NB4 (cell line): Measurements from ENCODE around the gene VWA3A.

Source experiments
- DNase-seq: peaks from one replicate; pipeline ENCODE4 v3.0.0; 2010; ENCODE audit warnings: low read depth
- H3K4me3 ChIP-seq: one replicate; pipeline ENCODE4 v1.5.1; 2011; ENCODE audit warnings: mild to moderate bottlenecking, low read depth, low read length, moderate library complexity
- CTCF ChIP-seq: IDR thresholded peaks from one replicate; pipeline ENCODE4 v1.5.1; 2012; ENCODE audit warnings: low read depth, low read length
- MYC ChIP-seq: IDR thresholded peaks from 2 replicates; pipeline ENCODE4 v1.6.1; 2011; ENCODE audit warnings: low read depth, low read length
- POLR2A ChIP-seq: IDR thresholded peaks from 2 replicates; pipeline ENCODE4 v1.6.1; 2011; ENCODE audit warnings: mild to moderate bottlenecking; ENCODE audit not compliant: insufficient read length; ENCODE audit errors: extremely low read depth
- TF ChIP-seq, protein P1 (sequence below): IDR thresholded peaks from 2 replicates; pipeline ENCODE4 v1.6.1; 2011; ENCODE audit warnings: low read depth, low read length

Gene VWA3A

DNA sequence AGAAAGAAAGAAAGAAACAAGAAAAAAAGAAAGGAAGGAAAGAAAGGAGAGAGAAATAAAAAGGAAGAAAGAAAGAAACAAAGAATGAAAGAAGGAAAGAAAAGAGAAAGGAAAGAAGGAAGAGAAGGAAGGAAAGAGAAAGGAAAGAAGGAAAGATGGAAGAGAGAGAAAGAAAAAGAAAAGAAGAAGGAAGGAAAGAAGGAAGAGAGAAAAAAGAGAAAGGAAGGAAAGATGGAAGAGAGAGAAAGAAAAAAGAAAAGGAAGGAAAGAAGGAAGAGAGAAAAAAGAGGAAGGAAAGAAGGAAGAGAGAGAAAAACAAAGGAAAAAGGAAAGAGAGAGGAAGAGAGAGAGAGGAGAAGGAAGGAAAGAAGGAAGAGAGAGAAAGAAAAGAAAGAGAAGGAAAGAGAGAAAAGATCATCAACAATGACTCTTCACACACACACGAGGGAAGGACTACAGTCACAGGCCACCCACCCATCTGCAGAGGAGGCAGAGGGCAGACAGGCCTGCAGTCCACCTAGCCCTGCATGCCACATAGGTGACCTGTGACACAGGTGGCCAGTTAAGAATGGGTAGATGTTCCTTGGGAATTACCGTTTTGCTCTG, 23.9 kb downstream of the VWA3A start:
- TF ChIP-seq CTCF (no peak), POLR2A (no peak), MYC (no peak)
- TF ChIP-seq, protein P1, sequence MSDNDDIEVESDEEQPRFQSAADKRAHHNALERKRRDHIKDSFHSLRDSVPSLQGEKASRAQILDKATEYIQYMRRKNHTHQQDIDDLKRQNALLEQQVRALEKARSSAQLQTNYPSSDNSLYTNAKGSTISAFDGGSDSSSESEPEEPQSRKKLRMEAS: no peak

DNA sequence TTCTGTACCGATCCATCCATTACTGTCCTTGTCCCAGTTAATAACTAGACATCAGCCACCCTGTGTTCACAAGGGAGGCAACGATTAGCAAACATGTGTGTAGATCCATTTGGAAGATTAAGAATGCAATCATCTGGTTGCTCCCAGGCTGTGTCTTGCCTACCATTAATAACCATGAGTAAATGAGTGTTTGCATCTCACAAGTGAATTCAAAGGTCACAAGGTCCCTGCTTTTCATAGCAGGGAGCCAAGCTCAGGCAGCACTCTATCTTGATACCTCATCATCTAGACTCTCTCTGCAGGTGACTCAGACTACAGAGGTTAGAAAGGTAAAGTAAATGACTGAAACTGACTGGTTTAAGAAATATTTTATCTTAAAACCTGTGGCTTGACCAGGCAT, 25.3 kb downstream of the VWA3A start:
- no peak overlapping the region for H3K4me3 ChIP-seq
- TF ChIP-seq POLR2A: no peak
- no peak for TF ChIP-seq CTCF
- TF ChIP-seq, protein P1: no peak
- TF ChIP-seq MYC: no peak
- no peak for DNase-seq

More for the DNA sequence above, 23.9 kb downstream of the VWA3A start:
- no peak for DNase-seq
- no peak overlapping the region for H3K4me3 ChIP-seq

- no peak for DNase-seq
- TF ChIP-seq MYC (no peak), POLR2A (no peak), CTCF (no peak)
- TF ChIP-seq, protein P1: no peak
- no peak overlapping the region for H3K4me3 ChIP-seq
Observed at GRCh38 chr16:22120440-22120839, 28.1 kb downstream of the VWA3A start.

- no peak overlapping the region for H3K4me3 ChIP-seq
- no peak for DNase-seq
- TF ChIP-seq POLR2A (no peak), CTCF (no peak), MYC (no peak)
Observed at GRCh38 chr16:22122239-22122638, 29.9 kb downstream of the VWA3A start.

GRCh38 chr16:22123146-22123545, 30.8 kb downstream of the VWA3A start:
- DNase-seq: peak; percentile 84

More at GRCh38 chr16:22123146-22123545, 30.8 kb downstream of the VWA3A start:
- H3K4me3 ChIP-seq: no peak overlapping the region
- TF ChIP-seq, protein P1: no peak; the same call in 1 of the 2 replicates
- TF ChIP-seq MYC (no peak), POLR2A (no peak), CTCF (peak; percentile 67)
